DMS53 (cell line): Measurements from ENCODE around the gene TIGD2.

Source experiments
- DNase-seq: peaks from one replicate; lab custom pipeline; 2025; lab: John Stamatoyannopoulos, UW

The TIGD2 gene

DNA sequence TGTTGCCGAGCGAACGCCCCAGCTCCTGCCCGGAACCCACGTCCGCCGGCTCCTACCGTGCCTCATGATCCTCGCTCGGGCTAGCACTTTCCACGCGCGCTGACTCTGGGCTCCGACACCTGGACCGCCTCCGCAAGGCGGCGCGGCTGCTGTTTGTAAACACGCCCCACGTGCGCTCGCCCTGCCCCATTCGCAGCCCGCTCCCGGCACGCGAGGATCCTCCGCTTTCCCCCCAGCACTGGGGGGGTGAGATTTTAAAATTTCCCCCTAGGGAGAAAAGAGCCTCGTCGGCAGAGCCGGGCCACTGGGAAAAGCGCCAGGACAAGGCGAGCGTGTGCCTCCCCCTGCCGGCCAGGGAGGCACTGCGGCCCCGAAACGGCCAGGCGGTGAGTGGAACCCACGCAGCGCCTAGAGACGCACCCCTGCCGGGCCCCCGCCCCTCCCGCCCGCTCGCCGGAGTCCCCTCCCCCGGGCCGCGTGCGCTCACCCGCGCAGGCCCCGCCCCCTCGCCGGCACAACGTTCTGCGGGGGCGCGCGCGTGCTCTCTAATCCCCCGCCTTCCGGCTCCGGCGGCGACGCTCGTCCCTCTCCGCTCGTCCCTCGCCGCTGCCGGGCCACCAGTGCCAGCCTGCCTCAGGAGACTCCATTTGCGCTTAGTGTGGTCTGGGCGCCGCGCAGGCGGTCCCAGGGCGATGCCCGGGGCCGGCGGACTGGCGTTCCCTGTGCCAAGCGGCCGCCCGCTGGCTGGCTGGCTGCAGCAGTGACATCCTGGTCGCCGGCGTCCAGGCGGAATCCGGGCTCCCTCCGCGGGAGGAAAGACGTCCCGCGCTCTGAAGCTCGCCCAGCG, at the start of gene TIGD2:
TIGD2 (plus strand) TSS at position 548 of the 847 bp plus-strand sequence. CDS start 1,442 bp downstream, outside the sequence.
- DNase-seq = peak; percentile 95

DNA sequence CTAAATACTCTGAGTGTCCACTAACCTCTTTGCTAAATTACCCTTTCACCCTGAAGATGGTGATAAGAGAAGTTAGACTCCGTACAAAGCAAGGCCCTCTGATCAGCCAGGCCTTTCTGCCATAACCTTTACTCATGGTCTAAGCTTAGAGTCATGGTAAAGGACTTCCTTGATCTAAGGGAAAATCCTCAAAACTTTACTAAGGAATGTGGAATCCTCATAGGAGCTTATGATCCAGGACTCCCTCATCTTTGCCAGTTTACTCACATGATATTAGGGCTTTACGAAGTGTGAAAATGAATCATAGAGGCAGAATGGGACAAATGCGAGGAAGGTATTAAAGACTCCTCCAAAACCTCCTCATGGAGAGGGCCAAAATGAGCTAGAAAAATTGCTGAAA, 46.5 kb upstream of the TIGD2 start:
- DNase-seq = no peak

DNA sequence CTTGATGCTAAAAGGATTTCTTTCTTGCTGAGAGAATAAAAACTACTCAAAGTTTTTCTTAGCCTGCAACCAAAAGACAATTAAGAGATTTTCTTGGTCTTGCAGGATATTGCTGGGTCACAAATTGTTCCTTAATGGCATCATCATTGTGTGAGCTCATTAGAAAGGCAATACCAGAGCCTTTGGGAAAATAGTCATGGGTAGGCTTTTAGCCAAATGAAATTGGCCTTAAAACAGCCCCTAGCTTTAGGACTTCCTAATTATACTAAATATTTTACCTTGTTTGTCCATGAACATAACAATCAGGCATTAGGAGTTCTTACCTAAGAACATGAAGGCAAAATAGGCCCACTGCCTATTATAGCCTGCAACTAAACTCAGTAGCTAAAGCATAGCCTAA, 43.9 kb upstream of the TIGD2 start:
- no peak for DNase-seq

DNA sequence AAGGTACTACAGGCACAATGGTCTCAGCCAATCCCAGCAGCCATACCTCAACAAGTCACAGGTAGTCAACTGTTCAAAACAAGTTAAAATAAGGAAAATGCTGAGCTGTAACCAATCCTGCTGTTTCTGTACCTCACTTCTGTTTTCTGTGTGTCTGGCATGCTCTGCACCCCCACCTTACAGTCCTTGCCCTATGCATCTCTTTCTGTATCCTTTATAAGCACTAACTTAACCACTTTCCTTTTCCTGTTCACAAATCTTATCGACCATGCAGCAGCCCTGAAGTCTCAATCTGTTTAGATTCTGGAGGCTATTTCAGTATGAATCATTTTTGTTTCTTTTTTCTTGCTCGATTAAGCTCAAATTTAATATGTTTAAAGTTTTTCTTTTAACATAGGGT, 41.9 kb upstream of the TIGD2 start:
- DNase-seq = no peak

- no peak for DNase-seq
These were observed 41.3 kb upstream of the TIGD2 start for GRCh38 chr4:89070041-89070440.

- no peak for DNase-seq
These were observed 40.0 kb upstream of the TIGD2 start for GRCh38 chr4:89071311-89071710.

GRCh38 chr4:89072921-89073320, 38.4 kb upstream of the TIGD2 start:
- peak; percentile 72 for DNase-seq

- DNase-seq = no peak
These were observed 33.6 kb upstream of the TIGD2 start for GRCh38 chr4:89077761-89078160.

- no peak for DNase-seq
These were observed 33.0 kb upstream of the TIGD2 start for GRCh38 chr4:89078300-89078699.

DNA sequence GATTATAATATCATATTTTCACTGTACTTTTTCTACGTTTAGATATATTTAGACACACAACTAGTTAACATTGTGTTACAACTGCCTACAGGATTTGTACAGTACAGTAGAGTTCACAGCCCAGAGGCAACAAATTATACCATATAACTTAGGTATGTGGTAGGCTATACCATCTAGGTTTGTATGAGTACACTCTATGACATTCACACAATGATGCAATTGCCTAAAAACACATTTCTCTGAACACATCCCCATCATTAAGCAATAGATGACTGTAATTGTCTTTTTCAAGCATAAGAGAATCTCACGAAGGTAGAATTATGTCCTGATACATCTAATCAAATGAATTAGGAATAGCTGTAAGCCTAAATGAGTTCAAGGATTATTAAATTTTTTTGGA, 12.3 kb upstream of the TIGD2 start:
- DNase-seq = no peak

- DNase-seq = no peak
These were observed 11.9 kb upstream of the TIGD2 start for GRCh38 chr4:89099471-89099870.

- DNase-seq = no peak
These were observed 10.5 kb upstream of the TIGD2 start for GRCh38 chr4:89100853-89101252.

- no peak for DNase-seq
These were observed 9.8 kb upstream of the TIGD2 start for GRCh38 chr4:89101256-89102161.

DNA sequence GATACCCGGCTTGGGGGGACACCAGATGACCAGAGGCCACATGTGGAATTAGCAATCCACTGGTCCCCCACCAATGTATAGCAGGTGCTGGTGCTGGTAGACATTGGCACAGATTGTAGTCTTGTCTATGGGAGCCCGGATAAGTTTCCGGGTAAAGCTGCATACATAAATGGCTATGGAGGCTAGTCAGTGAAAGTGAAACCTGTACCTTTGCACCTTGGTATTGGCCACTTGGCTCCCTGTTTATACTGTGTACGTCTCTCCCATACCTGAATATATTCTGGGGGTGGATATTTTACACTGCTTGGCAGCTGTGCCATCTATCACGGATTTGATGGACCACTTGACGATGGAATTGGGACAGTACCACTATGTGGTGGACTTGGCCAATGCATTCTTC, 5.6 kb upstream of the TIGD2 start:
- no peak for DNase-seq

DNA sequence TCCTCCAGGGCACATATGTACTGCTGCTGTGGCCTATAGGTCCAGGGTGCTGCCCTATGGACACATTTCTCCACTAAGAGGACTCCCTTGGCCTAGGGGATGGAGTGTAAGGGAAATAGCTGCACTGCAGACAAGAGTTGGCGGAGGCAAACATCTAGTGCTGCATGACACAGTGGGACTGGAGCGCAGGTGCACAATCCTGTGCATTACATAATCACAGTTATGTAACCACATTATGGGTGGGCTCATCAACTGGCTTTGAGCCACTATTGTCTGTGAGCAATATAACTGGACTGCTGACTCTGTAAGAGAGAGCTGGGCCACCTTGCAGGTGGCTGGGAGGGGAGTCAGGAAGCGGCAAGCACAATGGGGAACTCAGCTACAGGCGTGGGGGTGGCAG, 3.2 kb upstream of the TIGD2 start:
- DNase-seq = peak; percentile 36

- no peak for DNase-seq
These were observed 1.3 kb upstream of the TIGD2 start for GRCh38 chr4:89109841-89110540.

GRCh38 chr4:89110541-89110985, 770 bp upstream of the TIGD2 start:
- DNase-seq = peak; percentile 74

GRCh38 chr4:89111833-89112563, 665 bp downstream of the TIGD2 start:
- peak; percentile 55 for DNase-seq

- no peak for DNase-seq
These were observed 2.1 kb downstream of the TIGD2 start for GRCh38 chr4:89113415-89113814.

- DNase-seq = no peak
These were observed 2.8 kb downstream of the TIGD2 start for GRCh38 chr4:89114100-89114499.

DNA sequence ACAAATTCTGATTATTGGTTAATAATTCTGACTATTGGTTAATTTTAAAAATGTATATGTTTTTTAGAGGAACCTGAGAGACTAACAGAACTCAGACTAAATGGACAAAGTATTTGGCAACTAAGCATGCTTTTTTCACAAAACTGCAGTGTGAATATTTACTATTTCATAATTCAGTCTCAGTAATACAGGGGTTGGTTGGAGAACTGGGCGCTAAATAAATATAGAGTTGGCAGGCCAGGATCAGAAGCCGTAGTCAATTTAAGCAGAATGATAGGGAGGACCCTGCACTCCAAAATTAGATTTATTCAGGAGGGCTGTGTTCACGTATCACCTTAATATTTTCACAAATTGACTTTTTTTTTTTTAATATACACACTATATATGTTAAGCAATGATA, 5.8 kb downstream of the TIGD2 start:
- no peak for DNase-seq

- no peak for DNase-seq
These were observed 7.8 kb downstream of the TIGD2 start for GRCh38 chr4:89119166-89119565.
